ENCODE results near the gene KRTAP12-3. TPM values are rescaled to one million over a fixed set of nuclear protein-coding genes. Genes with fewer than 3 reads are reported as not detected.

Gene KRTAP12-3
- total and polyA plus RNA-seq, 9 of the 15 experiments (the other 6 are each of a cell fraction or from before 2014, with no cell fraction given) = not detected

DNA sequence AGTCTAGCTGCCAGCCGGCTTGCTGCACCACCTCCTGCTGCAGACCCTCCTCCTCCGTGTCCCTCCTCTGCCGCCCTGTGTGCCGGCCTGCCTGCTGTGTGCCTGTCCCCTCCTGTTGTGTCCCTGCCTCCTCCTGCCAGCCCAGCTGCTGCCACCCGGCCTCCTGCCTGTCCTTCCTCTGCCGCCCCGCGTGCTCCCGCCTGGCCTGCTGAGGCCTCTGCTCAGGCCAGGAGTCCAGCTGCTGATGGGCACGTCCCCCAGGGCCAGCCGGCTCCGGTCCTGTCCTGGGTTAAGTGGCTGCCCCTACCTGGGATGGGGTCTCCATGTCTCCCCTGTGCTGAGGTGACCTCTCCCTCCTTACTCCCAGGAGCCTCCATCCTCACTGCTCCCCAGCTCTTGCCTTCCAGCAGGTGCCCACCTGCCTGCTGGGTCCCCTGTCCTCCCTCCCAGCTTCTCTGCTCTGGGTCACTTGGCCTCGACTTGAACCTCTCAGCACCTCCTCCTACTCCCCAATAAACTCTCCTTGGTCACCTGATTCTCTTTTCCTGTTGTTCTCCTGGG, 45.0 kb upstream of the KRTAP12-3 start:
- BruUV-seq (replicated peaks) = no TSS peak
- intact Hi-C loops (cut with micrococcal nuclease) = no loop called here
- Histone ChIP-seq H3K27me3 (ENCODE audit: control insufficient read depth in 2 of 2, insufficient read depth in 2 of 2, low read length in 2 of 2) (peaks cover 14 to 44% of the 10 kb centered on the region in 2 experiments; a peak in 4 of 5 replicates), H3K27ac (ENCODE audit: extremely low read depth, low read depth, low read length) (no peak overlapping the region), H3K4me1 (replicated peaks in 1 of 2; ENCODE audit: control insufficient read depth in 2 of 2, insufficient read depth in 2 of 2, low read length in 2 of 2) (peaks cover 0 to 10% of the 10 kb centered on the region in 2 experiments; a peak in 2 of 5 replicates), H2AFZ (ENCODE audit: low read depth, low read length) (no peak overlapping the region), H3K9me3 (replicated peaks; ENCODE audit: control insufficient read depth, insufficient read depth, low read depth, low read length) (no peaks in the 10 kb centered on the region; the same call in none of the 2 replicates), H3K4me2 (ENCODE audit: insufficient read depth, low read length) (no peak overlapping the region), H3K9ac (ENCODE audit: insufficient read depth in 1 of 2, low read depth in 2 of 2, low read length in 2 of 2) (no peak overlapping the region), H3K9me1 (ENCODE audit: control insufficient read depth, insufficient read depth, low read length) (peaks cover 3% of the 10 kb centered on the region), H3K79me2 (ENCODE audit: control insufficient read depth, insufficient read depth, low read length) (no peaks in the 10 kb centered on the region), H3K36me3 (ENCODE audit: control insufficient read depth, insufficient read depth, low read length) (no peaks in the 10 kb centered on the region), H4K20me1 (replicated peaks; ENCODE audit: control insufficient read depth, insufficient read depth, low read length) (no peaks in the 10 kb centered on the region), H3K4me3 (no peak overlapping the region)
- FAIRE-seq (no peak), DNase-seq (ENCODE audit: extremely low read depth in 1 of 4, low spot score in 3 of 4) (no peak), ATAC-seq (no peak)
- no peak for TF ChIP-seq POLR2H (tag; IDR thresholded peaks at IDR 0.05; ENCODE audit: low read depth)
- TF ChIP-seq FOSL1 (tag; conservative IDR thresholded peaks at IDR 0.05) = no peak
- TF ChIP-seq FOXM1 (IDR thresholded peaks at IDR 0.05; ENCODE audit: low read depth) = no peak
- no peak for TF ChIP-seq FOXM1 (CRISPR knock-in tag; IDR thresholded peaks at IDR 0.05; ENCODE audit: low read depth)
- no peak for TF ChIP-seq EP400 (IDR thresholded peaks at IDR 0.05)
- no peak for TF ChIP-seq FOXJ3 (CRISPR knock-in tag; IDR thresholded peaks at IDR 0.05)
- TF ChIP-seq THRAP3 (IDR thresholded peaks at IDR 0.05; ENCODE audit: borderline replicate concordance) = no peak
- TF ChIP-seq, protein P1, sequence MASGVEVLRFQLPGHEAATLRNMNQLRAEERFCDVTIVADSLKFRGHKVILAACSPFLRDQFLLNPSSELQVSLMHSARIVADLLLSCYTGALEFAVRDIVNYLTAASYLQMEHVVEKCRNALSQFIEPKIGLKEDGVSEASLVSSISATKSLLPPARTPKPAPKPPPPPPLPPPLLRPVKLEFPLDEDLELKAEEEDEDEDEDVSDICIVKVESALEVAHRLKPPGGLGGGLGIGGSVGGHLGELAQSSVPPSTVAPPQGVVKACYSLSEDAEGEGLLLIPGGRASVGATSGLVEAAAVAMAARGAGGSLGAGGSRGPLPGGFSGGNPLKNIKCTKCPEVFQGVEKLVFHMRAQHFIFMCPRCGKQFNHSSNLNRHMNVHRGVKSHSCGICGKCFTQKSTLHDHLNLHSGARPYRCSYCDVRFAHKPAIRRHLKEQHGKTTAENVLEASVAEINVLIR (CRISPR knock-in tag; IDR thresholded peaks at IDR 0.05) = no peak
- no peak for TF ChIP-seq ZNF57 (CRISPR knock-in tag; IDR thresholded peaks at IDR 0.05)
- TF ChIP-seq, protein P2, sequence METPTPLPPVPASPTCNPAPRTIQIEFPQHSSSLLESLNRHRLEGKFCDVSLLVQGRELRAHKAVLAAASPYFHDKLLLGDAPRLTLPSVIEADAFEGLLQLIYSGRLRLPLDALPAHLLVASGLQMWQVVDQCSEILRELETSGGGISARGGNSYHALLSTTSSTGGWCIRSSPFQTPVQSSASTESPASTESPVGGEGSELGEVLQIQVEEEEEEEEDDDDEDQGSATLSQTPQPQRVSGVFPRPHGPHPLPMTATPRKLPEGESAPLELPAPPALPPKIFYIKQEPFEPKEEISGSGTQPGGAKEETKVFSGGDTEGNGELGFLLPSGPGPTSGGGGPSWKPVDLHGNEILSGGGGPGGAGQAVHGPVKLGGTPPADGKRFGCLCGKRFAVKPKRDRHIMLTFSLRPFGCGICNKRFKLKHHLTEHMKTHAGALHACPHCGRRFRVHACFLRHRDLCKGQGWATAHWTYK (CRISPR knock-in tag; IDR thresholded peaks at IDR 0.05) = no peak
- TF ChIP-seq TCF7 (IDR thresholded peaks at IDR 0.05; ENCODE audit: borderline replicate concordance) = no peak
- POLR2A ChIA-PET = no interaction called here
- CTCF ChIA-PET (ENCODE audit: low intra/inter-chr PET ratio) = no interaction called here
- WGBS (ENCODE audit: insufficient coverage, low coverage, missing lambda C conversion rate) = 0% methylated on average over 8 of the region's 13 CpGs
- in situ Hi-C loops (cut with MboI) = no loop called here
